IMR-90 (cell line): ENCODE data around the gene KRTAP4-3. TPM values are rescaled to one million over a fixed set of nuclear protein-coding genes. Genes with fewer than 3 reads are reported as not detected.

Experiments
- ATAC-seq: fragments of 200-7000 bp; cut with Tn5 transposase; 2 replicates; pipeline ENCODE4 v1.9.1; 2020; ENCODE audit warnings: low read depth, mild to moderate bottlenecking, moderate library complexity
- BruUV-seq: library from RNA; stranded (reverse); fragments of 400-500 nt; replicated peaks from 2 replicates; lab custom pipeline; 2021; lab: Mats Ljungman, UMichigan
- CTCF ChIA-PET: fragments of 300-600 bp; formaldehyde crosslinking; extraction: SDS; loops from one replicate; lab custom pipeline; 2021; ENCODE audit warnings: antibody characterized with exemption; lab: Yijun Ruan, JAX
- POLR2A ChIA-PET: fragments of 300-600 bp; sonication (Branson Sonifier 250); formaldehyde crosslinking; loops from one replicate; lab custom pipeline; 2022; ENCODE audit warnings: antibody characterized with exemption; ENCODE audit not compliant: unreplicated experiment; lab: Charles Lee
- DNase-seq: peaks from one replicate; pipeline ENCODE4 v3.0.0; 2013
- H2AFZ ChIP-seq: replicated peaks from 2 replicates; pipeline ENCODE3; 2013; ENCODE audit warnings: low read length, mild to moderate bottlenecking; ENCODE audit not compliant: poor library complexity
- H2AK5ac ChIP-seq: 2 replicates; pipeline ENCODE4 v1.6.1; 2013; ENCODE audit warnings: low read depth, low read length, inconsistent platforms
- H2AK9ac ChIP-seq: replicated peaks from 2 replicates; pipeline ENCODE3; 2013; ENCODE audit warnings: mild to moderate bottlenecking, low read depth, low read length, moderate library complexity; ENCODE audit not compliant: poor library complexity
- H2BK120ac ChIP-seq: 2 replicates; pipeline ENCODE4 v1.6.1; 2013; ENCODE audit warnings: low read depth, low read length, inconsistent platforms
- H2BK15ac ChIP-seq: 3 replicates; pipeline ENCODE4 v1.6.1; 2013; ENCODE audit warnings: low read depth, low read length, inconsistent platforms
- H2BK20ac ChIP-seq: 2 replicates; pipeline ENCODE4 v1.6.1; 2013; ENCODE audit warnings: low read depth, mild to moderate bottlenecking, inconsistent platforms, low read length, moderate library complexity
- H2BK5ac ChIP-seq: 2 replicates; pipeline ENCODE4 v1.6.1; 2013; ENCODE audit warnings: mild to moderate bottlenecking, low read depth, low read length, inconsistent platforms; ENCODE audit not compliant: poor library complexity, severe bottlenecking
- H3K14ac ChIP-seq: replicated peaks from 2 replicates; pipeline ENCODE4 v1.6.1; 2013; ENCODE audit warnings: low read depth, low read length, inconsistent platforms
- H3K18ac ChIP-seq: 2 replicates; pipeline ENCODE4 v1.6.1; 2013; ENCODE audit warnings: low read depth, low read length, control low read depth
- H3K23ac ChIP-seq: 2 replicates; pipeline ENCODE4 v1.6.1; 2013; ENCODE audit warnings: low read depth, low read length, inconsistent platforms
- H3K27ac ChIP-seq: 2 replicates; pipeline ENCODE4 v1.5.1; 2013; ENCODE audit warnings: mild to moderate bottlenecking, control low read depth, low read length; ENCODE audit not compliant: insufficient read depth
- H3K27me3 ChIP-seq: 2 replicates; pipeline ENCODE4 v1.6.1; 2013; ENCODE audit warnings: low read length; ENCODE audit not compliant: control insufficient read depth, insufficient read depth
- H3K36me3 ChIP-seq: 2 replicates; pipeline ENCODE4 v1.6.1; 2013; ENCODE audit warnings: low read length, mixed read lengths; ENCODE audit not compliant: control insufficient read depth, insufficient read depth
- H3K4ac ChIP-seq: 2 replicates; pipeline ENCODE4 v1.6.1; 2013; ENCODE audit warnings: low read depth, low read length, inconsistent platforms
- H3K4me1 ChIP-seq: 2 replicates; pipeline ENCODE4 v1.6.1; 2013; ENCODE audit warnings: low read length, mixed read lengths; ENCODE audit not compliant: control insufficient read depth, insufficient read depth
- H3K4me2 ChIP-seq: 2 replicates; pipeline ENCODE4 v1.6.1; 2013; ENCODE audit warnings: low read depth, mild to moderate bottlenecking, control low read depth, low read length, moderate library complexity
- H3K4me3 ChIP-seq: 2 replicates; pipeline ENCODE4 v1.5.1; 2013; ENCODE audit warnings: low read depth, mild to moderate bottlenecking, control low read depth, low read length, moderate library complexity; ENCODE audit not compliant: insufficient read depth
- H3K56ac ChIP-seq: 2 replicates; pipeline ENCODE4 v1.6.1; 2013; ENCODE audit warnings: low read length, inconsistent platforms; ENCODE audit not compliant: insufficient read depth; ENCODE audit errors: extremely low read depth
- H3K79me1 ChIP-seq, 2 experiments: 2 replicates each; pipeline ENCODE4 v1.6.1; 2013; ENCODE audit warnings: low read length in 2 of 2, inconsistent platforms in 1 of 2, low read depth in 1 of 2
- H3K9ac ChIP-seq: 2 replicates; pipeline ENCODE4 v1.6.1; 2013; ENCODE audit warnings: low read depth, low read length, control low read depth
- H3K9me1 ChIP-seq: 2 replicates; pipeline ENCODE4 v1.6.1; 2013; ENCODE audit warnings: low read length, inconsistent platforms; ENCODE audit not compliant: insufficient read depth
- H3K9me3 ChIP-seq: 2 replicates; pipeline ENCODE4 v1.6.1; 2013; ENCODE audit warnings: low read length; ENCODE audit not compliant: control insufficient read depth, insufficient read depth
- H4K20me1 ChIP-seq: 2 replicates; pipeline ENCODE4 v1.6.1; 2013; ENCODE audit warnings: low read length, inconsistent platforms; ENCODE audit not compliant: insufficient read depth
- H4K5ac ChIP-seq: 2 replicates; pipeline ENCODE4 v1.6.1; 2013; ENCODE audit warnings: mild to moderate bottlenecking, low read depth, low read length, control low read depth
- H4K8ac ChIP-seq, 2 experiments: 2 replicates each; pipeline ENCODE4 v1.6.1; 2013; ENCODE audit warnings: low read depth in 2 of 2, low read length in 2 of 2, control low read depth in 1 of 2, inconsistent platforms in 1 of 2
- H4K91ac ChIP-seq: 2 replicates; pipeline ENCODE4 v1.6.1; 2013; ENCODE audit warnings: low read depth, low read length, inconsistent platforms; ENCODE audit not compliant: insufficient read depth
- BHLHE40 ChIP-seq: fragments of 150-350 bp; IDR thresholded peaks from 2 replicates; pipeline ENCODE4 v1.6.1; 2016; ENCODE audit warnings: mild to moderate bottlenecking, low read depth, low read length
- CEBPB ChIP-seq: IDR thresholded peaks from 2 replicates; pipeline ENCODE4 v1.6.1; 2012; ENCODE audit warnings: low read depth, low read length, improper control_type of control experiment
- FOS ChIP-seq: fragments of 150-350 bp; IDR thresholded peaks from 2 replicates; pipeline ENCODE4 v1.6.1; 2016; ENCODE audit warnings: low read depth, low read length
- MXI1 ChIP-seq: IDR thresholded peaks from 2 replicates; pipeline ENCODE4 v1.6.1; 2012; ENCODE audit warnings: low read depth, mild to moderate bottlenecking, low read length, moderate library complexity, borderline replicate concordance
- POLR2A ChIP-seq: IDR thresholded peaks from 2 replicates; pipeline ENCODE4 v1.6.1; 2012; ENCODE audit warnings: mild to moderate bottlenecking, low read depth, low read length
- RAD21 ChIP-seq: IDR thresholded peaks from 2 replicates; pipeline ENCODE4 v1.6.1; 2012; ENCODE audit warnings: low read length, improper control_type of control experiment
- RFX5 ChIP-seq: IDR thresholded peaks from 2 replicates; pipeline ENCODE4 v1.8.0; 2012; ENCODE audit warnings: low read depth, mild to moderate bottlenecking, low read length, moderate library complexity
- SMC3 ChIP-seq: fragments of 150-350 bp; IDR thresholded peaks from 2 replicates; pipeline ENCODE4 v1.6.1; 2016; ENCODE audit warnings: low read depth, mild to moderate bottlenecking, antibody characterized with exemption, low read length, moderate library complexity
- WGBS, 2 experiments: methylation state at CpG; one replicate each; pipeline versions ENCODE4 v1.1.5 to v1.1.7; 2013; ENCODE audit warnings: missing lambda C conversion rate in 2 of 2; ENCODE audit not compliant: insufficient read length in 1 of 2; ENCODE audit errors: extremely low coverage in 2 of 2; 5-methylcytosine and 5-hydroxymethylcytosine counted together
- dilution Hi-C: fragments of 300-500 bp; cut with HindIII; formaldehyde crosslinking; loops from one replicate; pipeline ENCODE4 v1.14.3; 2018; ENCODE audit warnings: low sequenced_read_pairs; ENCODE audit not compliant: unreplicated experiment
- in situ Hi-C: fragments of 300-500 bp; cut with MboI; formaldehyde crosslinking; loops from 3 replicates; pipeline ENCODE4 v1.14.3; 2019; ENCODE audit warnings: low sequenced_read_pairs, inconsistent platforms, mixed read lengths
- intact Hi-C: fragments of 100-400 bp; cut with micrococcal nuclease; formaldehyde crosslinking; loops from 2 replicates; pipeline ENCODE4 v1.10.0; 2022
- polyA plus RNA-seq, 3 experiments: library from polyadenylated mRNA; depleted of rRNA; stranded (reverse); fragments of >200 nt; gene quantifications; 2 replicates each; pipeline ENCODE4 v1.2.3, GENCODE V29; 2012; ENCODE audit warnings: low replicate concordance in 1 of 3
- total RNA-seq: library from RNA; depleted of rRNA; stranded (reverse); fragments of >200 nt; gene quantifications from 2 replicates; pipeline ENCODE4 v1.2.3, GENCODE V29; 2012

Gene KRTAP4-3
- total and polyA plus RNA-seq, 2 of the 4 experiments (the other 2 are of a cell fraction): not detected

GRCh38 chr17:41215681-41216080 is 47.7 kb upstream of the KRTAP4-3 start:
- Histone ChIP-seq H3K9ac (no peak overlapping the region), H3K4me3 (no peak overlapping the region), H2BK15ac (no peak overlapping the region), H2BK5ac (no peak overlapping the region), H3K14ac (no peak overlapping the region), H4K20me1 (no peaks in the 10 kb centered on the region), H3K36me3 (no peaks in the 10 kb centered on the region), H3K27ac (no peak overlapping the region), H2BK120ac (no peak overlapping the region), H3K27me3 (no peaks in the 10 kb centered on the region), H2BK20ac (no peak overlapping the region), H2AK5ac (no peak overlapping the region), H3K9me1 (peaks cover 7% of the 10 kb centered on the region; the same call in 1 of the 2 replicates), H3K4me2 (no peak overlapping the region), H3K79me1 (no peaks in the 10 kb centered on the region), H2AK9ac (no peak overlapping the region), H3K23ac (no peak overlapping the region), H3K9me3 (no peaks in the 10 kb centered on the region), H3K4ac (no peak overlapping the region), H4K91ac (no peak overlapping the region), H3K56ac (no peak overlapping the region), H4K5ac (no peak overlapping the region), H4K8ac (no peak overlapping the region), H3K4me1 (no peaks in the 10 kb centered on the region), H3K18ac (no peak overlapping the region), H2AFZ (no peak overlapping the region)
- in situ Hi-C loops: no loop called here
- dilution Hi-C loops: no loop called here
- intact Hi-C loops: no loop called here
- no CpG with 5 or more reads among the region's 1 CpG for WGBS, 2 experiments
- no TSS peak for BruUV-seq
- ChIA-PET CTCF (no interaction called here), POLR2A (no interaction called here)
- ATAC-seq (no peak), DNase-seq (no peak)
- TF ChIP-seq SMC3 (no peak), RFX5 (no peak), POLR2A (no peak), FOS (no peak), RAD21 (no peak), BHLHE40 (no peak), CEBPB (no peak), MXI1 (no peak)
